Cardiac septum (tissue), 1 donor: ENCODE results near the gene ST3GAL4. TPM values are rescaled to one million over a fixed set of nuclear protein-coding genes. Genes with fewer than 3 reads are reported as not detected.
"Not testable (repeated sequence)": the region's sequence is repeated elsewhere in the genome, so short reads cannot be mapped to it uniquely, and the experiment has no call there.

ENCODE experiments used
- DNase-seq: peaks from one replicate; pipeline ENCODE4 v3.0.0-alpha.2; 2020; ENCODE audit warnings: low spot score
- intact Hi-C: fragments of 100-400 bp; cut with DNase I; formaldehyde crosslinking; loops from one replicate; pipeline ENCODE4 v1.14.0; 2022
- long read RNA-seq: library from polyadenylated mRNA; unstranded; transcript quantifications from one replicate; pipeline ENCODE4 v2.0.0, GENCODE V29; 2021
- total RNA-seq: library from RNA; stranded (reverse); fragmentation: NEBNext Ultra II Directional; extraction: Animal tissue kit (Norgen Biotek cat#: 25700); gene quantifications from one replicate; pipeline ENCODE4 v1.2.1, GENCODE V29; 2021
- donor health status: DM: no; HTN: no; CAD: no.

The ST3GAL4 gene, protein sequence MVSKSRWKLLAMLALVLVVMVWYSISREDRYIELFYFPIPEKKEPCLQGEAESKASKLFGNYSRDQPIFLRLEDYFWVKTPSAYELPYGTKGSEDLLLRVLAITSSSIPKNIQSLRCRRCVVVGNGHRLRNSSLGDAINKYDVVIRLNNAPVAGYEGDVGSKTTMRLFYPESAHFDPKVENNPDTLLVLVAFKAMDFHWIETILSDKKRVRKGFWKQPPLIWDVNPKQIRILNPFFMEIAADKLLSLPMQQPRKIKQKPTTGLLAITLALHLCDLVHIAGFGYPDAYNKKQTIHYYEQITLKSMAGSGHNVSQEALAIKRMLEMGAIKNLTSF
- total RNA-seq = 55.1 TPM
- long read RNA-seq, transcript ST3GAL4-204 (11 exons, 1,812 nt) = major isoform, 38 of 80 reads
- long read RNA-seq, transcript ST3GAL4-201 (11 exons, 1,790 nt) = minor isoform, 9 of 80 reads
- long read RNA-seq, partial matches to known transcripts = 2 of 80 reads
- long read RNA-seq, other reads (novel, unspliced or antisense) = 26 of 80 reads

DNA sequence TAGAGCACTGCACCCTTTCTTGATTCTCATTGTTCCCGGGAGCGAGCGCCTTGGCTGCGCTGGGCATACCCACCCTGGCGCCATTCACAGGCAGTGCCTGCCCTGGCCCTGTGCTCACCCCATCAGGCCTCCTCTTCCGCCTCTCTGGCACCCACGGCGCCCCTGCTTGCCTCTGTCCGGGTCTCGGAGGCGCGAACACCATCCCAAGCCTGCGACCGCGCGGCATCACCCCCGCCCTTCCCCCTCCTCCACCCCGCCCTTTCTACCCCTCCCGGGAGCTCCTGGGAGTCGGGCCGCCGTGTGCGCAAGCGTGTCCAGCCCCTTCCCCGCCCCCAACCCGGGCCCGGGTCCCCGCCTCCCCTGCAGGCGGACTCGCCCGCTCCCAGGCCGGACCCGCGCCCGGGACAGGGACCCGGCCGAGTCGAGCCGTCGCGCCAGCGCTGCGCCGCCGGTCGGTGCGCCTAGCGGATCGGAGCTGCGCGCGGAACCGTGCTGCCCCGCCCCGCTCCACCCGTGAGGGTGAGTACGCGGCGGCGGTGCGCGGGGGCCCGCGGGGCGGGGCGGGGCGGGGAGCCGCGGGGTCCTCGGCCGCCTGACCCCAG is at the start of gene ST3GAL4:
TSS of gene ST3GAL4 (plus strand) at position 363 of the 602 bp plus-strand sequence. CDS start 50,470 bp downstream, outside the sequence.
- intact Hi-C loops = loop anchor here (5.0 to 10.0 kb wide), 3 partner anchors 37 to 77 kb away; no protein-coding TSS in a partner anchor
- peak; percentile 96 for DNase-seq

DNA sequence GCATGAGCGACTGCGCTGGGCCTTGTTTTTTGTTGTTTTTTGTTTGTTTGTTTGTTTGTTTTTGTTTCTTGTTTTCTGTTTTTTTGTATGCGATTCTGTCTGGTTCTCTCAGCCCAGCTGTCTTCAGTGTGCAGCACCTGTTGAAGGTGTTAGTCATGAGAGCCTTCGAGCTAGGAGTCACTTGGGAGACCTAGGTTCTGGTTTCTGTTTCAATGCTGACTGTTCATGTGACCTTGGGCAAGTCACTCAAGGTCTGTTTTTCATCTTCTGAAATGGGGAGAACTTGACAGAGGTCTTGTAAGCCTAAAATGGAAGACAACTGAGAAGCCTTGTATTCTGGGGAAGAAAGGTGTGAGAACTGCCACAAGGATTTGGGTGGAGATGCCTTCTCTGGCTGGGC is 49.8 kb upstream of the ST3GAL4 start:
- no peak for DNase-seq
- intact Hi-C loops = loop anchor here (10.0 kb wide), 1 partner anchor 689 kb away; no protein-coding TSS in a partner anchor

DNA sequence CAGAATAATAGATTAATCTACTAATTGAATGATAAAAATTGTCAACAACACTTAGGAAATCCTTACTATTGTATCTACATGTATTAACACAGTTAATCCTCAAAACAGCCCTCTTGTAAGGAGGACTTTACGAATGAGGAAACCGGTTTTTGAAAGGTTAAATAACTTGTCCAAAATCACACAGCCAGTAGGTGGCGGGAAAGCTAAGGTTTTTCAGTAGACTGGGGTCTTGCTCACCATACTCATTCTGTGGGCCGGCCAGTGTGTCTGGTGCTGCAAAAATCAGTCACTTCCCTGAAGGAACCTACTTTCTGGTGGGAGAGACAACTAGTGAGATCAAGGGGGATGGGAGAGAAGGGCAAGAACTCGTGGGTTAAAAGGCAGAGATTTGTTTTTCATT is 47.8 kb upstream of the ST3GAL4 start:
- DNase-seq = no peak
- intact Hi-C loops = loop anchor here (10.0 kb wide), 1 partner anchor 687 kb away; no protein-coding TSS in a partner anchor

DNA sequence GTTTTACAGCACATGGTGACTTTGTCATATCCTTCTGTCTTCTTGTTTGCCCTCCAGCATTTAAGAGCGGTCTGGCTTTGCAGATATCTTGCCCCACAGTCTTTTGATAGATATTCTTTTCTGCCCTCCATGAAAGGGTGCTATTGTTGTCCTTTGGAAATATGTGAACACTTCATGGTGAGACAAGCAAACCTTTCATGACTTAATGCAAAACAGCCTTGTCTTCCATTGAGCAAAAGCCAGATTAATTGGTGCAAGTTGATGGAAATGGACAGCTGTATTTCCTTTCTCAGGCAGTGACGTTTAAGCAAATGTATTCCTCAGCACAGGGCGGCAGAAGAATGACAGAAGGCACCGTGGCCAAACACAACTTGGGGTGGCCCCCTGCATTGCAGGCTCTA is 47.2 kb upstream of the ST3GAL4 start:
- intact Hi-C loops = loop anchor here (10.0 kb wide), 1 partner anchor 687 kb away; no protein-coding TSS in a partner anchor
- DNase-seq = no peak

DNA sequence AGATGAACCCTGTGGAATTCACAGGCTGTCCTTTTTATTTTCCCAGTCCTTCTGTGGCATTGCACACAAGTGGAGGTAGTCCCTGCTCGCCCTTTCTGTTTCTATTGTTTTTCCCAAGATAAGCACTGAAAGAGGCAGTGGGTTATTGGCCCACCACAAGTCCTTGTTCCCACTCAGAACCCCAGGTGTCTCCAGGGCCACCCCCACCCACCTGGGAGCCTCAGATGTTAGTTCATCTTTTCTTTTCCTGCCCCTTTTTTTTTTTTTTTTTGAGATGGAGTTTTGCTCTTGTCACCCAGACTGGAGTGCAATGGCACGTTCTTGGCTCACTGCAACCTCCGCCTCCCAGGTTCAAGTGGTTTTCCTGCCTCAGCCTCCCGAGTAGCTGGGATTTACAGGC is 46.7 kb upstream of the ST3GAL4 start:
- intact Hi-C loops = loop anchor here (1.0 to 10.0 kb wide), 2 partner anchors 172 to 686 kb away; no protein-coding TSS in a partner anchor
- not testable (repeated sequence) for DNase-seq

DNA sequence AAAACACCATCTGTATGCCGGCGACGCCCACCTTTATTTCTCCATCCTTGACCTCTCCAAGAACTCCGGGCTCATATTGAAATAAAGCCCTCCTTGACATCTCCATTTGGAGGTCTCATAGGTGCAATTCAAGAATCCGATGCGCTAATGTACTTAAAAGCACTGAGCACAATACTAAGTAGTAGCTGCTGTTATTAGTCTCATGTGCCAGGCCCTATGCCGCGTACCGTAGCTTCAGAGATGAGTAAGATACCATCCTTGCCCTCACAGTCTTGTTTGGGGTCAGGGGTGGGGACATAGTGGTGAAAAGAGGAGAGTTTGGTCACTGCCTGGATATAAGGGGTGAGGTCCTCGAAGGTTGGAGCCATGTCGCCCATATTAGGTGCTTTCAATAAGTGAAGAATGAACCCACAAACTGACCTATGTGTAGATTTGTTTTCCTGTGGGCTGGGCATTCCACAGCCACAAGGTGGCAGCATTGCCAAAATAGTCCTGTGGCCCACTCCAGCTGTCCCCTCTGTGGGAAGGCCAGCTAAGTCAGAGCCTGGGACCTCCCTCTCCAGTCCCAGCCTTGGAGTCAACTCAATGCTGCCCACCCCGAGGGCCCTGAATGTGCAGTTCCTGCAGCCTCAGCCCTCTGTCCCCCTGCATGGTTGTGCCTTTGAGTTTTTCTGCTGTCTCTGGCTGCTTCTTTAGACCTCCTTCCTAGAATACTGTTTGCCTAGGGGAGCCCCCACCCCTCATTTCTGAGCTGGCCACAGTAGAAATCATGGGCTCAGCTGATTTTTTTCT is 45.1 kb upstream of the ST3GAL4 start:
- intact Hi-C loops = loop anchor here (2.0 to 5.0 kb wide), 4 partner anchors 37 to 1037 kb away; no protein-coding TSS in a partner anchor
- peak; percentile 85 for DNase-seq

DNA sequence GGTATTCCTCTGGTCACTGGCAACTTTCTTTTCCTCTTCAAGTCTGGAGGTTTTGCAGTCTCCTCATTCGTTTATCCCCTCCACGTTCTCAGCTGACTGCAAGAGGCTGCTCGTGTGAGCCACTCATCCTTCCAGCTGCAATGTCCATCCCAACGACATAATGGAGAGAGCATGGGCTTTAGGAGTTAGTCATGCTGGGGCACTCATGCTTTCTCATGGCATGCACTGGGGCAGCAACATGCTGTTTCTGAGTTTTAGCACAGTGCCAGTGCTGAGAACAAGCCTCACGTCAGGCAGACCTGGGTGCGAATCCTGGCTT is 44.5 kb upstream of the ST3GAL4 start:
- intact Hi-C loops = loop anchor here (2.0 to 5.0 kb wide), 4 partner anchors 36 to 1036 kb away; no protein-coding TSS in a partner anchor

DNA sequence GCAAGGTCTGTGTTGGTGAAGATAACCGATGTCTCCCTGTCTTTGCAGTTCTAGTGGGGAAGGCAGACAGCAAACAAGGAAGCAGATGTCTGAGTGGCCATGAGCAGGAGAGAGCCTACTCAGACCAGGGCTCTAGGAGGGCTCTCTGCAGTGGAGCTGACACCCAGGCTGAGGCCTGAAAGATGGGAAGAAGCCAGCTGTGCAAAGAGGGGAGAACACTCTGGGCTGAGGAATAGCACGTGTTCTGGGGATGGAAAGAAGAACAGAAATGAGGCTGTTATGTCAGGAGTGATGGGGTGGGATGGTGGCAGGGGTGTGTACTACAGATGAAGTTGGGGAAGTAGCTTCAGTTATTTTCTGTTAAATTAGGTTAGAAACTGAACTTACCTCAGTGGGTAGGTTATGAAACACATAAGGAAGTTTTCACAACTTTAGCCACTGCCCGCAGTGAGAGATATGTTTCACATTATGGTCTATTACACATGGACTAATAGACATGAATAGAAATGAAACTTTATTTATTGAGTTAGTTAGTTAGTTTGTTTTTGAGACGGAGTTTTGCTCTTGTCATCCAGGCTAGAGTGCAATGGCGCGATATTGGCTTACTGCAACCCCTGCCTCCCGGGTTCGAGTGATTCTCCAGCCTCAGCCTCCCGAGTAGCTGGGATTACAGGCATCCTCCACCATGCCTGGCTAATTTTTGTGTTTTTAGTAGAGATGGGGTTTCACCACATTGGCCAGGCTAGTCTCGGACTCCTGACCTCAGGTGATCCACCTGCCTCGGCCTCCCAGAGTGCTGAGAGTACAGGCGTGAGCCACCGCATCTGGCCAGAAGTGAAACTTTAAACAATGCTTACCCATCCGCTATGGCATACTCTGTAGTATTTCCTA is 43.8 kb upstream of the ST3GAL4 start:
- DNase-seq = no peak
- intact Hi-C loops = loop anchor here (2.0 to 5.0 kb wide), 4 partner anchors 36 to 1036 kb away; no protein-coding TSS in a partner anchor

More for the DNA sequence above, 44.5 kb upstream of the ST3GAL4 start:
- no peak for DNase-seq

DNA sequence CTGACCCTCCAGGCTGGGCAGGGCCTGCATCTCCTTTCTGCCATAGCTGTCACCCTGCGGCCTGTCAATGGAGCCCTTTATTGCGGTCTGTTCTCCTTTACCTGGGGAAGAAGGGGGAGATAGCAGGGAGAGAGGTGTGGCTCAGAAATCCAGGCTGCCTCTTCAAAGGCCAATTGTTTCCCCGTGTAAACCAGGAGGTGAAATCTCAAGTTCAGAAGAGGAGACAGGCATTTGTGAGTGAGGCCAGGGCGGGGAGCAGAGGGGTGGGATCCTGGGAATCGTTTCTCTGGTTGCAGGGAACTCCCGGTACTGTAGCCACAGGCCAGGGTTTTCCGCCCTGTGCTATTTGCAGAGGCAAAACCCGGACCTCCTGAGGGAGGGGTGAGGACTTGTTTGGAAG is 42.5 kb upstream of the ST3GAL4 start:
- intact Hi-C loops = loop anchor here (5.0 kb wide), 3 partner anchors 34 to 1034 kb away; no protein-coding TSS in a partner anchor
- DNase-seq = no peak

DNA sequence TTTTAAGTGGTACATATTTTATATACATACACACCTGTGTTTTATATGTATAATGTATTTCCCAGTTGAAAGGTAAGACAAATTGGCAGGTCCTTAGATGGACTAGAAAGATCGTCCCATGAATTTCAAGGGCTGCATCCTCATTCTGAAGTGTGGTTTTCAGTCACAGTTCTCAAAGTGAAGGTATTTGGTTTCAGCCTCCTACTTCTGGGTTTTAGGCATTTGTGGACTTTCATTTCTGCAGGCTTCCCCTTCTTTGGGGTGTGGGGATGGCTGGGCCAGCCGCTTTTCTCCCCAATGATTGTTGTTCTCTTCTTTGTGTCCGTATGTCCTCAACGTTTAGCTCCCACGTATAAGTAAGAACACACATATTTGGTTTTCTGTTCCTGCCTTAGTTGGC is 41.7 kb upstream of the ST3GAL4 start:
- intact Hi-C loops = loop anchor here (5.0 kb wide), 3 partner anchors 33 to 1033 kb away; no protein-coding TSS in a partner anchor
- no peak for DNase-seq

DNA sequence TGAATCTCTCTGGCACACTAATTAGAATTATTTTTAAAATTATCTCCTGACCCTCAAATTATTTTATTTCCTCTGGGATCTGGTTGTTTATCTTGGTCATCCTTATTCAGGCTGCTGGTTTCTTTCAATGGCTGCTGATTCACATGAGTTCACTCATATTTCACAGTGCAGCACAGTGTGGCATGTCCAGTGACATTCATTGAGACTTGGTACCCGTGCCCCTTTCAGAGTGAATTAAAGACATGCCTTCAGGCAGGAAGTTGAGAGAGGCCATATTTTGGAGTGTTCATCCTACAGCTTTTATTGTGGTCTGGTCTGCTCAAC is 38.1 kb upstream of the ST3GAL4 start:
- DNase-seq = no peak
- intact Hi-C loops = no loop called here

DNA sequence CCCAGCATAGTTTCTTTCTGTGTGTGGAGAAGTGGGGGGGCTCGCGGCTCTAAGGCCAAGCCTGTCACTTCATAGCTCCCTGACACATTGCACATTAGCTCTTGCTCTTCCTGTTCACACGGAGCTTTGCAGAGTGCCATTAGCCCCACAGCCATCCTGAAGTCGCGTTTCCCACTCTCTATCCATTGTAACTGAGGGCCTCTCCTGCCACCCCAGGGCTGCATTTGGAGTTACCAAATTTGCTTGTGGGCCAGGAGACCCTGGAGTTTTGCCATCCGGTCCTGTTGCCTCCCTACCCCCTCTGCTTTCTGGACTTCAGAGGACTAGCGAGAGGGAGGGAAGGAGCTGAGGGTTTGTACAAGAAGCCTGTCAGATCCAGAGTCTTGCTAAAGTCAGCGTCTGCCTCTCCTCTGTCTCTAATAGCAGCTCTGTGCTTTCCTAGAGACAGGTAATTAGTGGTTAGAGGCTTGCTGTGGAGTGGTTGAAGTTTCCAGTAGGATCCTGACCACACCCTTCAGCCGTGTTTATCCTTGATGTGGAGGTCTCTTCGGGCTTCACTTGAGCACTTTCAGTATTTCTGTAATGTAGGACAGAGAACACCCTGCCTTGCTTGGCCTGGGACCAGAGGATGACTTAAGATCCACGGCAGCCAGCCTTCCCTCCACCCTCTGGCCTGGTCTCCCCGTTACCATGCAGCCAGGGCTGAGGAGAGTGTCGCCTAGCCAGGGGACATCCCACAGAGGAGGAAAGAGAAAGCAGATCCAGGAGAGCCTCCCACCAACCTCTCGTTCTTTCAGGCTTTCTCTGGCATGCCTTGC is 37.5 kb upstream of the ST3GAL4 start:
- intact Hi-C loops = loop anchor here (1.0 kb wide), 1 partner anchor 97 kb away; no protein-coding TSS in a partner anchor
- DNase-seq = no peak

DNA sequence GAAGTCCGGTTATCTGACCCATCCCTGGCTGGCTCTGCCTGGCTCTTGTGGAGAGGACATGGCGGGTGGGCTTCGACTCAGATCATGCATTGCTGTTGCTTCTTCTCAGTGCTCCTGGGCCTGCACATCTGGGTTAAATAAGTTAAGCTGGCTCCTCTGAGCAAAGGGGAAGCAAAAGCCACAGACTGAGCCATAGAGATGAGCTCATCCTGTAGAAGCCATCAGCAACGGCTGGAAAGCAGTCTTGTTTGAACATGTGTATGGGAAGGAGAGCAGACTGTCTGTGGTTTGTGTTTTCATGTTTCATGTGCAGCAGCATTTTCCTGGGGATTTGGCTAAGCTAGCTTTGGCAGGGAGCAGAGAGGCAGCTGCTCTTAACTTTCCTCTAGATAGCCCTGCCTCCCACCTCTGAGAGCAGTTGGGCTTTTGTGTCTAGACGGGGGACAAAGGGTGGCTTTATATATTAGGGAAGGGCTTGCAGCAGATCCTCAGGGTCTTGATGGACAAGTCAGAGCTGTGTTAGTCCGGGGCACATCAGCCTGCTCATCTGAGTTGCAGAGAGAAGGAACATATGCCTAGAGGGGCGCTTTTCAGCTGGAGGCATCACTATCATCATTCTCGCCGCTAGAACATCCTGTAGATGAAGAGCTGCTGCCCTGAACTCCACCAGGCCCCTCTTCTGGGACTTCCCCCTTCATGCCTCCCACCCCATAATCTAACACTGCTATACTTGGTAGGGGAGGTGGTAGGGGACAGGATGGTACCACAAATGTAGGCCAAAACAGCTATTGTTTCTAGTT is 36.7 kb upstream of the ST3GAL4 start:
- DNase-seq = no peak
- intact Hi-C loops = loop anchor here (1.0 kb wide), 1 partner anchor 97 kb away; no protein-coding TSS in a partner anchor

DNA sequence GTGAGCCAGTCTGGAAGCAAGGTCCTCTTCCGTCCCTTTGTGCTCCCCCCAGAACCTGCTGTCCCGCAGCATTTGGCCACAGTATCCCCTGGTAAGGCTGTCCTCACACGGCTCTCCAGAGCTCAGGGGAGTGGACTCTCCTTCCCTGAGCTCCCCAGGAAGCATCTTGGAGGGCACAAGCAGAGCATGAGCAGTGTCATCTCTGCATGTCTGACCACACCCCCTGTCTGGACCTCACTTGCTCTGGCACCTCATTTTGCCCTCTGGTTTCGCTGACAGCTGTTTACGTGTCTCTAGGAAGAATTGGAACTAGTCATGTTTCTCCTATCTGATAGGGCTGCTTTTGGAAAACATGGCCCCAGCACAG is 36.1 kb upstream of the ST3GAL4 start:
- intact Hi-C loops = no loop called here
- no peak for DNase-seq

DNA sequence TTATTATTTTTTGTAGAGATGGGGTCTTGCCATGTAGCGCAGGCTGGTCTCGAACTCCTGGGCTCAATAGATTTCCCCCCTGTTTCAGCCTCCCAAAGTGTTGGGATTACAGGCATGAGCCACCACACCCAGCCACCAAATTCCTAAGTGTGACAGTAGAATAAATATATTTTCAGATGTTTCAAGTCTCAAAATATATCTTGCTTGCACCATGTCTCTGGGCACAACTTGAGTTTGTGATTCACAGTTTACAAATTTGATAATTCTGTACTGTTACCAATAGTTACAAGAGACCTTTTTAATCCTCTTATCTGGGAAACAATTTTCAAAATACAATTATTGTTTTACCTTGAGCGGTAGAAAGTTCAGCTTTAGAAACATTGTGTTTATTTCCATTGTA is 32.5 kb upstream of the ST3GAL4 start:
- DNase-seq = no peak

DNA sequence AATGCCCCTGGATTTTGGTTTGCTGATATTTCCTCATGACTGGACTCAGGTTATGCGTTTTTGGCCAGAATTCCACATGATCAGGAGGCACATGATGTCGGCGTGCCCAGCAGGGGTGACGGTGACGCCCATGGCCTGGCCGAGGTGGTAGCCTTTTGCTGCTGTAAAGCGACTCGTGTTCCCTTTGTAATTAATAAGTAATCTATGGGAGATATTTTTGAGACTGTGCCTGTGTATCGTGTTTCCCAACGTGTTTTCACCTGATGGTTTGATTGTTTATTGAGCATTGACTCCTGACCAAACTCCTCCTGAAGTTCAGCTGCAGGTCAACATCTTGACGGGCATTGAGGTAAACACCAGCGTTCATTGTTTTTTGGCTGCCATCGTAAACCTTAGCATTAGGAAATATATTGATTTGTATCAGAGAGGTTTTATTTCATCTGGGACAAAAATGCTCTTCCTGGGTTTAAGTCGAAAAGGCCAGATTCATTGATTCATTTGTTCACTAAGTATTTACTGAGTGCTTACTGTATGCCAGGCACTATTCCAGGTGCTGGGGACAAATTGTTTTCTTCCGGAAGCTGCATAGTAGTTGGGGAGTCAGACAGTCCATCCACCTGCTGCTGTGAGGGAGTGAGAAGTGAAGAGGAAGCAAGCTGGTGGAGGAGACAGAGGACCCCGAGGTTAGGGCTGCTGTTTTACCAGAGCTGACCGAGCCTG is 28.0 kb upstream of the ST3GAL4 start:
- intact Hi-C loops = no loop called here
- DNase-seq = peak; percentile 41

More for the DNA sequence above, 32.5 kb upstream of the ST3GAL4 start:
- intact Hi-C loops = no loop called here
